ENCODE measurements around the gene MYH9. TPM values are rescaled to one million over a fixed set of nuclear protein-coding genes. Genes with fewer than 3 reads are reported as not detected.

Gene MYH9
- total RNA-seq (2021) (758 and 776 TPM in 2 replicates), Bru-seq, nascent RNA (percentile 98 among the genes with signal in this experiment), BruChase-seq, experiment 1, labeled RNA remaining after a 2-hour chase (percentile 97 among the genes with signal in this experiment), BruChase-seq, experiment 2, labeled RNA remaining after a 6-hour chase (percentile 97 among the genes with signal in this experiment)
- long read RNA-seq, full-length matches to known transcripts: 225 of 557 reads
- long read RNA-seq, partial matches to known transcripts: 286 of 557 reads
- long read RNA-seq, other reads (novel, unspliced or antisense): 46 of 557 reads

- intact Hi-C loops (cut with micrococcal nuclease; ENCODE audit: unreplicated experiment): loop anchor here (1.0 to 2.0 kb wide), 4 partner anchors 8 to 77 kb away; no protein-coding TSS in a partner anchor
- H3K9me3 ChIP-seq (ENCODE audit: insufficient read depth, low read depth): no peaks in the 10 kb centered on the region
- H3K79me2 ChIP-seq (ENCODE audit: low read depth): peaks cover 51% of the 10 kb centered on the region
- peak within 1 kb of the TSS; percentile 67 for H2AFZ ChIP-seq
- H3K4me2 ChIP-seq: peak within 1 kb of the TSS; percentile 91
- no TSS peak for BruUV-seq (replicated peaks)
- peak within 1 kb of the TSS; percentile 96 for H3K4me3 ChIP-seq
- H3F3A ChIP-seq (ENCODE audit: insufficient read depth, low read depth): peaks cover 49% of the 10 kb centered on the region
- peak; percentile 98 to 100 for DNase-seq
- TF ChIP-seq CTCF (conservative IDR thresholded peaks at IDR 0.05) (no peak), EZH2 (IDR thresholded peaks at IDR 0.05; ENCODE audit: low read depth) (no peak)
- peaks cover 11% of the 10 kb centered on the region for H3K36me3 ChIP-seq (ENCODE audit: low read depth)
- H4K20me1 ChIP-seq (ENCODE audit: insufficient read depth): peaks cover 32% of the 10 kb centered on the region
- H3K27ac ChIP-seq: peak within 1 kb of the TSS; percentile 79
- H3K9me2 ChIP-seq (ENCODE audit: insufficient read depth): no peaks in the 10 kb centered on the region
- ChIA-PET POLR2A (ENCODE audit: unreplicated experiment) (interaction anchor here (0.5 to 1.4 kb wide), 22 partner anchors 13 to 1022 kb away, joined by 3 to 14 read pairs (median 5); partner anchors contain the start of genes APOL1 and EIF3D), CTCF (interaction anchor here (0.5 to 1.0 kb wide), 3 partner anchors 17 to 42 kb away, joined by 3 to 6 read pairs (median 3); no protein-coding TSS in a partner anchor)
- H3K4me1 ChIP-seq (replicated peaks; ENCODE audit: insufficient read depth): peaks cover 33% of the 10 kb centered on the region
- no peaks in the 10 kb centered on the region for H3K27me3 ChIP-seq (ENCODE audit: insufficient read depth, low read depth)
Measured at GRCh38 chr22:36387959-36388726, at the start of gene MYH9. Gene MYH9, minus strand, starts transcription at chr22:36387967. Its CDS starts 38,731 bp downstream, at chr22:36349236.

- Histone ChIP-seq H3K79me2 (ENCODE audit: low read depth) (no peaks in the 10 kb centered on the region), H3F3A (ENCODE audit: insufficient read depth, low read depth) (peaks cover 47% of the 10 kb centered on the region; the same call in 1 of the 2 replicates), H3K9me2 (ENCODE audit: insufficient read depth) (no peaks in the 10 kb centered on the region), H3K27me3 (ENCODE audit: insufficient read depth, low read depth) (no peaks in the 10 kb centered on the region), H3K27ac (no peak overlapping the region), H3K4me2 (peak overlapping the region; percentile 24), H2AFZ (no peak overlapping the region), H3K9me3 (ENCODE audit: insufficient read depth, low read depth) (no peaks in the 10 kb centered on the region), H3K36me3 (ENCODE audit: low read depth) (no peaks in the 10 kb centered on the region), H3K4me1 (replicated peaks; ENCODE audit: insufficient read depth) (peaks cover 66% of the 10 kb centered on the region), H4K20me1 (ENCODE audit: insufficient read depth) (no peaks in the 10 kb centered on the region), H3K4me3 (no peak overlapping the region)
- no TSS peak for BruUV-seq (replicated peaks)
- no peak for TF ChIP-seq CTCF (conservative IDR thresholded peaks at IDR 0.05)
- no peak for TF ChIP-seq EZH2 (IDR thresholded peaks at IDR 0.05; ENCODE audit: low read depth)
- ChIA-PET POLR2A (ENCODE audit: unreplicated experiment) (interaction anchor here (0.6 to 0.7 kb wide), 4 partner anchors 9 to 48 kb away, joined by 3 to 4 read pairs (median 3); partner anchors contain the start of gene MYH9), CTCF (interaction anchor here (0.6 kb wide), 1 partner anchor 27 kb away, joined by 6 read pairs; no protein-coding TSS in a partner anchor)
- intact Hi-C loops (cut with micrococcal nuclease; ENCODE audit: unreplicated experiment): no loop called here
- DNase-seq: peak; percentile 56 to 70
Measured at GRCh38 chr22:36435516-36436415, 48.0 kb upstream of the MYH9 start.
